ENCODE data around the gene NBAS. TPM values are rescaled to one million over a fixed set of nuclear protein-coding genes. Genes with fewer than 3 reads are reported as not detected.

The NBAS gene
- total and polyA plus RNA-seq, 9 of the 15 experiments (the other 6 are each of a cell fraction or from before 2014, with no cell fraction given): 15.3 to 94.4 (median 69.9) TPM

DNA sequence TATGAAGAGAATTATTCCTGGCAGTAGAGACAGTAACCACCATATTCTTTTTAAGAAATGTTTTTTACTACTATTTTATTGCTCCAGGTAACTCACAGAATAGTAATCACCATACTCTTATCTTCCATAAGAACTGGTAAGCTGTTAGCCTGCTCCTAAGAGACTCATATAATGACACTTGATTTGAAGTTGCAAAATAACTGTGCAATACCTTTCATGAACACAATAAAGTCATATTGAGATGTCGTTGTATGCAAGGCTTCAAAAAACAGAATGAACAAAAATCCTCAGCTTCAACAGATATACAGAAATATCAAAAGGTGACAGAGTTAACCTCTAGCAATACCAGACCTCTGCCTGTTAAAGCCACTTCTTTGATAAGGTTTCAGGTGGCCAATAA, 360.1 kb downstream of the NBAS start (continued):
- TF ChIP-seq MCM2 (IDR thresholded peaks at IDR 0.05; ENCODE audit: low read depth) (no peak), HSF4 (CRISPR knock-in tag; IDR thresholded peaks at IDR 0.05; ENCODE audit: borderline replicate concordance) (no peak), CEBPB (tag; IDR thresholded peaks at IDR 0.05) (peak; percentile 38; the same call in 1 of the 2 replicates)

DNA sequence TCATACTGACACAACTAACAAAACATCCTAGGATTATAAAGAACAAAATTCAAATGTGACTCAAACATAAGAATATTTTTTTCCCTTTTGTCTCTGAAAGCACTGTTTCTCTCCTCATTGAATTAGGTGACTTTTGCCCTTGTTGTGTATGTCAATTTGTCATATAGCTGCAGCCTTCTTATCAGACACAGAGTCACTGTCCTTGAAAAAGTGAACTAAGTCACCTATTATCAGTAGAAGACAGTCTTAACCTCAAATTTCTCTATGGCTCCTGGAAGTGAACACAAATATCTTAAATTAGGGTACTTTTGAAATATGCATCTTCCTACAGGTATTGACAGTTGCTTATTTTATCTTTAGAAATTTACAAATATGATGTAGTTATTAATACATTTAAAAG, 360.6 kb downstream of the NBAS start:
- Histone ChIP-seq H3K9me1 (ENCODE audit: control insufficient read depth, insufficient read depth, low read length) (no peaks in the 10 kb centered on the region), H3K4me3 (no peak overlapping the region), H3K36me3 (ENCODE audit: control insufficient read depth, insufficient read depth, low read length) (peaks cover 20% of the 10 kb centered on the region; the same call in 2 of the 3 replicates), H3K9ac (ENCODE audit: insufficient read depth in 1 of 2, low read depth in 2 of 2, low read length in 2 of 2) (no peak overlapping the region), H2AFZ (ENCODE audit: low read depth, low read length) (no peak overlapping the region), H3K27me3 (ENCODE audit: control insufficient read depth in 2 of 2, insufficient read depth in 2 of 2, low read length in 2 of 2) (no peaks in the 10 kb centered on the region), H3K9me3 (replicated peaks; ENCODE audit: control insufficient read depth, insufficient read depth, low read depth, low read length) (no peaks in the 10 kb centered on the region), H3K4me2 (ENCODE audit: insufficient read depth, low read length) (no peak overlapping the region), H3K4me1 (replicated peaks in 1 of 2; ENCODE audit: control insufficient read depth in 2 of 2, insufficient read depth in 2 of 2, low read length in 2 of 2) (peaks cover 2 to 12% of the 10 kb centered on the region in 2 experiments; a peak in 2 of 5 replicates), H3K79me2 (ENCODE audit: control insufficient read depth, insufficient read depth, low read length) (no peaks in the 10 kb centered on the region), H3K27ac (ENCODE audit: extremely low read depth, low read depth, low read length) (no peak overlapping the region), H4K20me1 (replicated peaks; ENCODE audit: control insufficient read depth, insufficient read depth, low read length) (no peaks in the 10 kb centered on the region)
- ChIA-PET POLR2A (interaction anchor here (1.4 kb wide), 1 partner anchor 9 kb away, joined by 6 read pairs; no protein-coding TSS in a partner anchor), CTCF (ENCODE audit: low intra/inter-chr PET ratio) (interaction anchor here (0.6 kb wide), 1 partner anchor 29 kb away, joined by 3 read pairs; no protein-coding TSS in a partner anchor)
- in situ Hi-C loops (cut with MboI) (no loop called here), intact Hi-C loops (cut with micrococcal nuclease) (no loop called here)
- DNase-seq (ENCODE audit: extremely low read depth in 1 of 4, low spot score in 3 of 4): peak in 2 of 4 experiments; percentile 32 to 49
- peak; percentile 77 for ATAC-seq
- no TSS peak for BruUV-seq (replicated peaks)
- FAIRE-seq: no peak
- TF ChIP-seq, protein P1, sequence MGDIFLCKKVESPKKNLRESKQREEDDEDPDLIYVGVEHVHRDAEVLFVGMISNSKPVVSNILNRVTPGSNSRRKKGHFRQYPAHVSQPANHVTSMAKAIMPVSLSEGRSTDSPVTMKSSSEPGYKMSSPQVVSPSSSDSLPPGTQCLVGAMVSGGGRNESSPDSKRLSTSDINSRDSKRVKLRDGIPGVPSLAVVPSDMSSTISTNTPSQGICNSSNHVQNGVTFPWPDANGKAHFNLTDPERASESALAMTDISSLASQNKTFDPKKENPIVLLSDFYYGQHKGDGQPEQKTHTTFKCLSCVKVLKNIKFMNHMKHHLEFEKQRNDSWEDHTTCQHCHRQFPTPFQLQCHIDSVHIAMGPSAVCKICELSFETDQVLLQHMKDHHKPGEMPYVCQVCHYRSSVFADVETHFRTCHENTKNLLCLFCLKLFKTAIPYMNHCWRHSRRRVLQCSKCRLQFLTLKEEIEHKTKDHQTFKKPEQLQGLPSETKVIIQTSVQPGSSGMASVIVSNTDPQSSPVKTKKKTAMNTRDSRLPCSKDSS (IDR thresholded peaks at IDR 0.05; ENCODE audit: low read depth, partially characterized antibody): no peak
- no peak for TF ChIP-seq LCOR (CRISPR knock-in tag; IDR thresholded peaks at IDR 0.05)
- TF ChIP-seq, protein P2, sequence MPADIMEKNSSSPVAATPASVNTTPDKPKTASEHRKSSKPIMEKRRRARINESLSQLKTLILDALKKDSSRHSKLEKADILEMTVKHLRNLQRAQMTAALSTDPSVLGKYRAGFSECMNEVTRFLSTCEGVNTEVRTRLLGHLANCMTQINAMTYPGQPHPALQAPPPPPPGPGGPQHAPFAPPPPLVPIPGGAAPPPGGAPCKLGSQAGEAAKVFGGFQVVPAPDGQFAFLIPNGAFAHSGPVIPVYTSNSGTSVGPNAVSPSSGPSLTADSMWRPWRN (IDR thresholded peaks at IDR 0.05; ENCODE audit: low read depth): no peak
- 0 out of 4 replicates have a peak, but pooled peaks of 1 of the 2 experiments have one; percentile 21 for TF ChIP-seq FOXA3 (CRISPR knock-in tag; conservative IDR thresholded peaks at IDR 0.05 in 1 of 2, IDR thresholded peaks at IDR 0.05 in 1 of 2)
- TF ChIP-seq, protein P3, sequence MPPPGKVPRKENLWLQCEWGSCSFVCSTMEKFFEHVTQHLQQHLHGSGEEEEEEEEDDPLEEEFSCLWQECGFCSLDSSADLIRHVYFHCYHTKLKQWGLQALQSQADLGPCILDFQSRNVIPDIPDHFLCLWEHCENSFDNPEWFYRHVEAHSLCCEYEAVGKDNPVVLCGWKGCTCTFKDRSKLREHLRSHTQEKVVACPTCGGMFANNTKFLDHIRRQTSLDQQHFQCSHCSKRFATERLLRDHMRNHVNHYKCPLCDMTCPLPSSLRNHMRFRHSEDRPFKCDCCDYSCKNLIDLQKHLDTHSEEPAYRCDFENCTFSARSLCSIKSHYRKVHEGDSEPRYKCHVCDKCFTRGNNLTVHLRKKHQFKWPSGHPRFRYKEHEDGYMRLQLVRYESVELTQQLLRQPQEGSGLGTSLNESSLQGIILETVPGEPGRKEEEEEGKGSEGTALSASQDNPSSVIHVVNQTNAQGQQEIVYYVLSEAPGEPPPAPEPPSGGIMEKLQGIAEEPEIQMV (tag; conservative IDR thresholded peaks at IDR 0.05; ENCODE audit: low read depth): no peak
- TF ChIP-seq CAMTA2 (CRISPR knock-in tag; conservative IDR thresholded peaks at IDR 0.05): no peak
- TF ChIP-seq, protein P4, sequence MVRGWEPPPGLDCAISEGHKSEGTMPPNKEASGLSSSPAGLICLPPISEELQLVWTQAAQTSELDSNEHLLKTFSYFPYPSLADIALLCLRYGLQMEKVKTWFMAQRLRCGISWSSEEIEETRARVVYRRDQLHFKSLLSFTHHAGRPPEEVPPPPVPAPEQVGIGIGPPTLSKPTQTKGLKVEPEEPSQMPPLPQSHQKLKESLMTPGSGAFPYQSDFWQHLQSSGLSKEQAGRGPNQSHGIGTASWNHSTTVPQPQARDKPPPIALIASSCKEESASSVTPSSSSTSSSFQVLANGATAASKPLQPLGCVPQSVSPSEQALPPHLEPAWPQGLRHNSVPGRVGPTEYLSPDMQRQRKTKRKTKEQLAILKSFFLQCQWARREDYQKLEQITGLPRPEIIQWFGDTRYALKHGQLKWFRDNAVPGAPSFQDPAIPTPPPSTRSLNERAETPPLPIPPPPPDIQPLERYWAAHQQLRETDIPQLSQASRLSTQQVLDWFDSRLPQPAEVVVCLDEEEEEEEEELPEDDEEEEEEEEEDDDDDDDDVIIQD (CRISPR knock-in tag; IDR thresholded peaks at IDR 0.05): no peak
- no peak for TF ChIP-seq ZNF76 (CRISPR knock-in tag; IDR thresholded peaks at IDR 0.05; ENCODE audit: borderline replicate concordance)
- no peak for TF ChIP-seq SRF (CRISPR knock-in tag; IDR thresholded peaks at IDR 0.05)
- TF ChIP-seq, protein P5, sequence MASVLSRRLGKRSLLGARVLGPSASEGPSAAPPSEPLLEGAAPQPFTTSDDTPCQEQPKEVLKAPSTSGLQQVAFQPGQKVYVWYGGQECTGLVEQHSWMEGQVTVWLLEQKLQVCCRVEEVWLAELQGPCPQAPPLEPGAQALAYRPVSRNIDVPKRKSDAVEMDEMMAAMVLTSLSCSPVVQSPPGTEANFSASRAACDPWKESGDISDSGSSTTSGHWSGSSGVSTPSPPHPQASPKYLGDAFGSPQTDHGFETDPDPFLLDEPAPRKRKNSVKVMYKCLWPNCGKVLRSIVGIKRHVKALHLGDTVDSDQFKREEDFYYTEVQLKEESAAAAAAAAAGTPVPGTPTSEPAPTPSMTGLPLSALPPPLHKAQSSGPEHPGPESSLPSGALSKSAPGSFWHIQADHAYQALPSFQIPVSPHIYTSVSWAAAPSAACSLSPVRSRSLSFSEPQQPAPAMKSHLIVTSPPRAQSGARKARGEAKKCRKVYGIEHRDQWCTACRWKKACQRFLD (CRISPR knock-in tag; IDR thresholded peaks at IDR 0.05): no peak
- TF ChIP-seq TAL1 (IDR thresholded peaks at IDR 0.05): peak; percentile 67
- TF ChIP-seq CBFA2T3 (IDR thresholded peaks at IDR 0.05): peak; percentile 79

All from K562 (cell line).